Tibial nerve (tissue), 3 donors: ENCODE measurements around the gene UBA1.

Experiments
- CTCF ChIP-seq, 5 experiments: fragments of 200-600 bp in 3 of 5; fragments of 450-650 bp in 2 of 5; sonication (generic) in 3 of 5; IDR thresholded peaks; one replicate each; pipeline ENCODE4 v1.5.1; 2016 to 2019; ENCODE audit warnings: antibody characterized with exemption in 5 of 5, mild to moderate bottlenecking in 3 of 5, moderate library complexity in 2 of 5
- POLR2A ChIP-seq, 2 donors: fragments of 450-650 bp; IDR thresholded peaks; one replicate each; pipeline ENCODE4 v1.6.1; 2017; ENCODE audit warnings: antibody characterized with exemption in 2 of 2, mild to moderate bottlenecking in 2 of 2, moderate library complexity in 2 of 2

DNA sequence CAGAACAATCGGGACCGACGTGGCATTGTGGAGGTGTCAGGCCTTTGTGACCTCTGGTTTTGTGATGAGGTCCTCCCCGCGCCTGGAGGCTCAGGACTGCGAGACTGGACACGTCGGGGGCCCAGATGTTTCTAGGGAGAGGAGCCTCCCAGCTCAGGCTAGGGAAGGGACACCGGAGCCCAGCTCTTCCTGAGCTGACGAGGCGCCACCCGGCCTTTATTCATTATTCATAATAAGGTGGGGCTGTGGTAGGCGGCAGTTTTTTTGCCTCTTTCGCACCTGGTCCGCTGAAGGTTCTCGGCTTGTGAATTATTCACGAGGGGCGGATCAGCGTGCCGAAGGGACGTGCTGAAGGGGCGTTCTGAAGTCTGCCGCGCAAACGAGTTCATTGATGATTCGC is 2.3 kb upstream of the UBA1 start:
- TF ChIP-seq CTCF (IDR thresholded peaks at IDR 0.05) (no peak), POLR2A (IDR thresholded peaks at IDR 0.05) (no peak)
